ENCODE results near the gene CTDSPL2.

DNA sequence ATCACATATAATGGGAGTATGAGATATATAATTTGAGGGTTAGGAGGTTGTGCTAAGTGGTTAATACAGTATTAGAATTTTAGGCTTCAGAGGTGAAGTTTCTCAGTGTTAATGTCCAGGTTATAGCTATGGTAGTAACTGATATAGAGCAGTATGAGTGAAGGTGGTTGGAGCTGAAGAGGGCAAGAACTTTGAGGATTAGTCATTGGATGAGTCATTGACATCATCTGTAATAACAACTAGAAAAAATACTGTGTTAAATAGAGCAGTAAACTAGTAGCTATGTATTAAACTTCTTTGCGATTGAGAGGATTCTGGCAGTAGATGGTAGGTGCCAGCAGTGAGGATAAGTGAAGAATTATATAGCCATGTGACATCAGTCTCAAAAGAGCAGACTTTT, 62.0 kb downstream of the CTDSPL2 start:
- TF ChIP-seq POLR2A (IDR thresholded peaks at IDR 0.05; ENCODE audit: low read depth, low read length) (no peak), POLR2AphosphoS5 (IDR thresholded peaks at IDR 0.05; ENCODE audit: low read depth, low read length) (no peak), POU2F2 (IDR thresholded peaks at IDR 0.05; ENCODE audit: low read depth, low read length) (no peak)

Data from GM12891 (cell line).